Gastroesophageal sphincter (tissue), 4 donors: ENCODE data around the gene ADAM10. TPM values are rescaled to one million over a fixed set of nuclear protein-coding genes. Genes with fewer than 3 reads are reported as not detected.
"Not testable (repeated sequence)": the region's sequence is repeated elsewhere in the genome, so short reads cannot be mapped to it uniquely, and the experiment has no call there.

Experiments
- ATAC-seq: fragments of 150-250 bp; one replicate; pipeline ENCODE4 v1.9.1; 2016; ENCODE audit warnings: mild to moderate bottlenecking, moderate library complexity
- H3K27ac ChIP-seq, 4 donors: fragments of 200-600 bp; sonication (generic) in 3 of 4; 1 replicate in 3 of 4; 2 replicates in 1 of 4; pipeline ENCODE4 v1.5.1; 2016 to 2019
- H3K27me3 ChIP-seq: fragments of 200-600 bp; sonication (generic); one replicate; pipeline ENCODE4 v1.5.1; 2019
- H3K36me3 ChIP-seq, 2 donors: fragments of 200-600 bp; sonication (generic); one replicate each; pipeline ENCODE4 v1.5.1; 2019; ENCODE audit warnings: control low read depth in 1 of 2
- H3K4me1 ChIP-seq, 3 donors: fragments of 200-600 bp; sonication (generic); 1 replicate in 2 of 3; 2 replicates in 1 of 3; pipeline ENCODE4 v1.5.1; 2016 to 2019; ENCODE audit warnings: control low read depth in 2 of 3
- H3K4me3 ChIP-seq, 2 donors: fragments of 200-600 bp; sonication (generic); one replicate each; pipeline ENCODE4 v1.5.1; 2019; ENCODE audit warnings: mild to moderate bottlenecking in 1 of 2, moderate library complexity in 1 of 2
- H3K9me3 ChIP-seq, 3 donors: fragments of 200-600 bp; sonication (generic); one replicate each; pipeline ENCODE4 v1.5.1; 2017 to 2019; ENCODE audit warnings: control low read depth in 2 of 3
- EP300 ChIP-seq: sonication (generic); formaldehyde crosslinking; IDR thresholded peaks from one replicate; pipeline ENCODE4 v1.6.1; 2017; ENCODE audit warnings: antibody characterized with exemption, mild to moderate bottlenecking
- POLR2A ChIP-seq, 2 donors: fragments of 450-650 bp; IDR thresholded peaks; one replicate each; pipeline ENCODE4 v1.6.1; 2017; ENCODE audit warnings: antibody characterized with exemption in 2 of 2, mild to moderate bottlenecking in 2 of 2, moderate library complexity in 1 of 2
- POLR2AphosphoS5 ChIP-seq: sonication (generic); formaldehyde crosslinking; IDR thresholded peaks from one replicate; pipeline ENCODE4 v1.6.1; 2017; ENCODE audit warnings: antibody characterized with exemption
- WGBS, 2 donors: methylation state at CpG; one replicate each; pipeline ENCODE4 v1.1.5; 2018; ENCODE audit warnings: low coverage in 1 of 2; 5-methylcytosine and 5-hydroxymethylcytosine counted together
- total RNA-seq, 4 donors: library from RNA; depleted of rRNA; stranded (reverse); fragments of >200 nt; gene quantifications; one replicate each; pipeline ENCODE4 v1.1.0, GENCODE V29; 2016
- TF ChIP-seq, protein P1 (sequence below), 4 experiments: fragments of 200-600 bp in 2 of 4; fragments of 450-650 bp in 2 of 4; sonication (generic) in 1 of 4; IDR thresholded peaks; one replicate each; pipeline ENCODE4 v1.5.1; 2017 to 2019; ENCODE audit warnings: antibody characterized with exemption in 4 of 4, mild to moderate bottlenecking in 2 of 4, moderate library complexity in 2 of 4

ADAM10 gene
- total RNA-seq, 4 donors from 2014 or later, result 59.5 to 69.1 (median 62.3) TPM

DNA sequence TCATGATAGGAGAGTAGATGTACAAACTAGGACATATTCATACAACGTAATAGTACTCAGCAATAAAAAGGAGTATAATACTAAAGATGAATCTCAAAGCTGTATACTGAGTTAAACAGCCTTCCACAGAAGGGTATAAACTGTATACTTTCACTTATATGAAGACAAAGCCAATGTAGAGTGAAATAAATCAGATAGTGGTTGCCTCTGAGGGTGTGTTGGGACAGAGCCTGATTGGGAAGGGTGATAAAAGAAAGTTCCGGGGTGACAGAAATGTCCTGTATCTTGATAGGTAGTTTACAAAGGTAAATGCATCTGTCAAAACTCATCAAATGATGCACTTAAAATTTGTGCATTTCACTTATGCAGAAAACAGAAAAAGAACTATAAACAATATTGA is 122.5 kb downstream of the ADAM10 start:
- Histone ChIP-seq H3K36me3 (peaks cover 0 to 22% of the 10 kb centered on the region in 2 donors), H3K4me3 (no peak overlapping the region), H3K9me3 (no peaks in the 10 kb centered on the region), H3K27ac (no peak overlapping the region), H3K27me3 (no peaks in the 10 kb centered on the region), H3K4me1 (peaks cover 0 to 23% (median 7%) of the 10 kb centered on the region in 3 donors)
- 85 to 97% methylated on average over 2 of the region's 2 CpGs for WGBS, 2 donors
- no peak for ATAC-seq
- no peak for TF ChIP-seq POLR2AphosphoS5
- TF ChIP-seq EP300, result no peak

DNA sequence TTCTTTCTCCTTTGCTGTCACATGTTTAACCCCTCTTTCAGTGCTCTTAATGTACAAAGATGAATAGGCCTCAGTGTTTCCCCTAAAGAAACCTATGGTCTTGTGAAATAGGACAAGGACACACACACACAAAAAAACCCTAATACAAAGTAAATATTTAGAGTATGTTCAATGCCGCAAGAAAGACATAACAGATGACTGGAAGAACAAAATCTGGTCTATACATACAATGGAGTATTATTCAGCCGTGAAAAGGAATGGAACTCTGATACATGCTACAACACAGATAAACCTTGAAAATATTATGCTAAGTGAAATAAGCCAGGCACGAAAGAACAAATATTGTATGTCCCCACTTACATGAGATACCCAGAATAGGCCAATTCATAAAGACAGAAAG is 123.1 kb downstream of the ADAM10 start:
- no peak overlapping the region for H3K27ac ChIP-seq
- ATAC-seq, result no peak
- H3K27me3 ChIP-seq, result no peaks in the 10 kb centered on the region
- H3K4me3 ChIP-seq, result no peak overlapping the region
- H3K9me3 ChIP-seq, result no peaks in the 10 kb centered on the region
- no peak for TF ChIP-seq EP300
- TF ChIP-seq POLR2AphosphoS5, result no peak
- TF ChIP-seq, protein P1, sequence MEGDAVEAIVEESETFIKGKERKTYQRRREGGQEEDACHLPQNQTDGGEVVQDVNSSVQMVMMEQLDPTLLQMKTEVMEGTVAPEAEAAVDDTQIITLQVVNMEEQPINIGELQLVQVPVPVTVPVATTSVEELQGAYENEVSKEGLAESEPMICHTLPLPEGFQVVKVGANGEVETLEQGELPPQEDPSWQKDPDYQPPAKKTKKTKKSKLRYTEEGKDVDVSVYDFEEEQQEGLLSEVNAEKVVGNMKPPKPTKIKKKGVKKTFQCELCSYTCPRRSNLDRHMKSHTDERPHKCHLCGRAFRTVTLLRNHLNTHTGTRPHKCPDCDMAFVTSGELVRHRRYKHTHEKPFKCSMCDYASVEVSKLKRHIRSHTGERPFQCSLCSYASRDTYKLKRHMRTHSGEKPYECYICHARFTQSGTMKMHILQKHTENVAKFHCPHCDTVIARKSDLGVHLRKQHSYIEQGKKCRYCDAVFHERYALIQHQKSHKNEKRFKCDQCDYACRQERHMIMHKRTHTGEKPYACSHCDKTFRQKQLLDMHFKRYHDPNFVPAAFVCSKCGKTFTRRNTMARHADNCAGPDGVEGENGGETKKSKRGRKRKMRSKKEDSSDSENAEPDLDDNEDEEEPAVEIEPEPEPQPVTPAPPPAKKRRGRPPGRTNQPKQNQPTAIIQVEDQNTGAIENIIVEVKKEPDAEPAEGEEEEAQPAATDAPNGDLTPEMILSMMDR (IDR thresholded peaks at IDR 0.05), result no peak
- no peak for TF ChIP-seq POLR2A (IDR thresholded peaks at IDR 0.05)
- H3K4me1 ChIP-seq, result peaks cover 0 to 23% (median 7%) of the 10 kb centered on the region in 3 donors
- H3K36me3 ChIP-seq, result peaks cover 0 to 24% of the 10 kb centered on the region in 2 donors
- WGBS, 2 donors, result 97% methylated on average over 3 of the region's 3 CpGs

DNA sequence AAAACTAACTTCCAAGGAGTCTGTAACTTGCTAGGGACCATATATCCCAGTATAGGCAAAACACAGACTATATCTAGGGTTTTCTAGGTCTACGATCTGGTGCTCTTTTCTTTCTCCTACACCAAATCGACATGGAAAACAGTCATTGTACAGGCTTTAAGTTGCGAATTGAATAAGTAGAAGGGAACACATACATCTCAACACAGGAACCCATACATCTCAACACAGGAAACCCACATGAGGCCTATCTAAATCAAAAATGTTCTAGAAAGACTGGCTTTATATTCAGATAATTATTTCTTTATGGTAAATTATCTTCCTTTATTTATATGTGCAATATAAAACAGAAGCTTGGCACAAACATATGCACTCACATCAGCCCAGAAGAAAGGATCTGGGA is 126.6 kb downstream of the ADAM10 start:
- H3K4me3 ChIP-seq, result no peak overlapping the region
- 91% methylated on average over 3 of the region's 3 CpGs for WGBS, 2 donors
- ATAC-seq, result no peak
- peaks cover 0 to 6% (median 0%) of the 10 kb centered on the region in 3 donors for H3K9me3 ChIP-seq
- peaks cover 0 to 38% of the 10 kb centered on the region in 2 donors for H3K36me3 ChIP-seq
- TF ChIP-seq EP300, result no peak
- TF ChIP-seq, protein P1 (IDR thresholded peaks at IDR 0.05), result no peak
- no peak for TF ChIP-seq POLR2AphosphoS5
- TF ChIP-seq POLR2A (IDR thresholded peaks at IDR 0.05), result no peak
- H3K4me1 ChIP-seq, result peaks cover 0 to 9% (median 4%) of the 10 kb centered on the region in 3 donors
- H3K27me3 ChIP-seq, result no peaks in the 10 kb centered on the region
- no peak overlapping the region for H3K27ac ChIP-seq

DNA sequence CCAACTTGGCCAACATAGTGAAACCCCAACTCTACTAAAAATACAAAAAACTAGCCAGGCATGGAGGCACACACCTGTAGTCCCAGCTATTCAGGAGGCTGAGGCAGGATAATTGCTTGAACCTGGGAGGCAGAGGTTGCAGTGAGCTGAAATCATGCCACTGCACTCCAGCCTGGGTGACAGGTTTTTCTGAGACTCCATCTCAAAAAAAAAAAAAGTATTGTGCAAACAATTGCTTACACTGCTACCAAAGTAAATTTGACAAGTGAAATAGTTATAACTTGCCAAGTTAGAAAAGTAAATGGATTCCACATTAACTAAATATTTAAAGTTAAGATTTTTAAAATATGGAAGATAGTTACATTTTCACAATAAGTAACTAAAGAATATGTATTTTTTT is 129.2 kb downstream of the ADAM10 start:
- H3K4me1 ChIP-seq, H3K27me3 ChIP-seq, ATAC-seq, H3K27ac ChIP-seq, H3K4me3 ChIP-seq: not testable (repeated sequence)
- H3K9me3 ChIP-seq, result peaks cover 0 to 20% (median 0%) of the 10 kb centered on the region in 3 donors
- H3K36me3 ChIP-seq, result peaks cover 0 to 40% of the 10 kb centered on the region in 2 donors

DNA sequence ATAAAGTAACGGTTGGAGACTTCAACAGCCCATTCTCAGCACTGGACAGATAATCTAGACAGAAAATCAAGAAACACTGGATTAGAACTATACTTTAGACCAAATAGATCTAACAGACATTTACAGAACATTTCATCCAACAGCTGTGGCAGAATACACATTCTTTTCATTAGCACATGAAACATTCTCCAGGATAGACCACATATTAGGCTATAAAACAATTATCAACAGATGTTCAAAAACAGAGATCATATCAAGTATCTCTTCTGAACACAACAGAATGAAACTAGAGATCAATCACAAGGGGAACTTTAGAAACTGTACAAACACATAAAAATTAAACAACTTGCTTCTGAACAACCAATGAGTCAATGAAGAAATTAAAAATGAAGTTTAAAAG is 133.3 kb downstream of the ADAM10 start:
- Histone ChIP-seq H3K36me3 (peaks cover 0 to 60% of the 10 kb centered on the region in 2 donors), H3K27me3 (no peaks in the 10 kb centered on the region), H3K4me1 (no peaks in the 10 kb centered on the region), H3K4me3 (no peak overlapping the region), H3K27ac (no peak overlapping the region), H3K9me3 (peaks cover 0 to 33% (median 0%) of the 10 kb centered on the region in 3 donors)
- WGBS, 2 donors, result 100% methylated on average over 1 of the region's 1 CpG
- no peak for ATAC-seq
- no peak for TF ChIP-seq POLR2AphosphoS5
- no peak for TF ChIP-seq POLR2A (IDR thresholded peaks at IDR 0.05)
- no peak for TF ChIP-seq EP300
- TF ChIP-seq, protein P1 (IDR thresholded peaks at IDR 0.05), result no peak

DNA sequence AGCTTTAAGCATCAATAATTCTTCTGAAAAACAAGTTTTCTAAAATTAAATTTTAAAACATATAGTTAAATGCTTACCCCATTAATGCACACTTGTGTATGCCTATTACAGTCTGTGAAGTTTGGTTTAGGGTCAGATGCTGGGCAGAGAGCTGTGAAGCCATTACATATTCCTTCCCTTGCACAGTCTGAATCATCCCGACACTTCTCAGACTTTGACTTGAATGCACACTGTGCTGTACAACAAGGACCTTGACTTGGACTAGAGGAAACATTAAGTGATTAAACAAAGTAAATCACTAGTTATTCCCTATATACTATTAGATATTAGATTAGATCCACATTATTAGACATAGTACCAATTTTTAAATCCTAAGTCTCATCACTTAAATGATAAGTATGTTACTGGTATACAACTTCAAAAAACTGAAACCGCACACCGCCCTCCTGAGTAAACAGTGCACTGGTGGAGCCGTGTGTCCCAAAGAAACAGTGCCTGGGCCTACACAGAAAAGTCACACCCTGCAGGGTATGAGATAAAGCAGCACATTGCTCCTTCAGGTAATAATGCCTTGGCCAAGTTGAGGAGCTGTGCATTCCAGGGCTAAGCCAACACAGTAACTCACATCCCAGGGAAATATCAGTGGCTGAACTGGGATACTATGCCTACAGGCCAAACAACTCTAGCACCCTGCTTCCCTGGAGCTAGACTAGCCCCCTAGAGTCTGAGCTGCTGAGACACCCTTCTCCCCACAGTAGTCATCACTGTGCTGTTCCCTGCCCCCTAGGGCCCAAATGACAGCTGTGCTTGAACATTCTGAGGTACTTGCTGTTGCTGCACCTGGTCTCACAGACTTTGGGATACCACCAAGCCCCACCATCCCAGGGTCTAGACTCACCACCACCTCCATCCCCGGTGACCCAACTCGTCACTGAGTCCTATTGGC is 137.5 kb downstream of the ADAM10 start:
- Histone ChIP-seq H3K27ac (no peak overlapping the region), H3K27me3 (no peaks in the 10 kb centered on the region), H3K4me3 (no peak overlapping the region), H3K36me3 (peaks cover 0 to 63% of the 10 kb centered on the region in 2 donors), H3K9me3 (peaks cover 0 to 27% (median 0%) of the 10 kb centered on the region in 3 donors), H3K4me1 (no peaks in the 10 kb centered on the region)
- 97 to 100% methylated on average over 3 to 4 of the region's 6 CpGs for WGBS, 2 donors
- TF ChIP-seq EP300, result no peak
- TF ChIP-seq, protein P1 (IDR thresholded peaks at IDR 0.05), result no peak
- TF ChIP-seq POLR2A (IDR thresholded peaks at IDR 0.05), result no peak
- no peak for TF ChIP-seq POLR2AphosphoS5
- ATAC-seq, result no peak
